Measurements from ENCODE around the gene NTM.

DNA sequence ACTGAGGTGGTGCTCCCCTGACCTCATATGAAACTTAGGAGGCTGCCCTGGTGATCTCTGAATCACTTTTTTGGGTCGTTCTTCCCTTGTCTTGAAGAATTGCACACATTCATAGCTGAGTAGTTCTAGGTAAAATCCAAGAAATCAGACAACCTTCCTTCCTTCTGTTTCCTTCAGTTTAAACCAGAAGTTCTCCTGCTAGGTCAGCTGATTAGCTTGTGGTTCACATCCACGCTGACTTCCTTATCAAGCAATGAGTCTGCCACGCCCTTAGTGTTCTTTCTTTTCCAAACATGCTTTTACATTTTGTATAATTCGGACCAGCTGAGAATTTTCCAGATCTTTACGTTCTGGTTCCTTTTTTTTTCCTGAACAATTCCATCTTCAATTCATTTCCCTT is 892.8 kb downstream of the NTM start:
- TF ChIP-seq POLR2A (IDR thresholded peaks at IDR 0.05; ENCODE audit: low read depth, low read length): no peak
- TF ChIP-seq TAF1 (IDR thresholded peaks at IDR 0.05; ENCODE audit: borderline replicate concordance, low read depth, low read length): no peak

Data from GM12892 (cell line).